ENCODE results near the gene TMA7B. TPM values are rescaled to one million over a fixed set of nuclear protein-coding genes. Genes with fewer than 3 reads are reported as not detected.

The TMA7B gene
- total RNA-seq, 4 donors from 2014 or later = not detected

DNA sequence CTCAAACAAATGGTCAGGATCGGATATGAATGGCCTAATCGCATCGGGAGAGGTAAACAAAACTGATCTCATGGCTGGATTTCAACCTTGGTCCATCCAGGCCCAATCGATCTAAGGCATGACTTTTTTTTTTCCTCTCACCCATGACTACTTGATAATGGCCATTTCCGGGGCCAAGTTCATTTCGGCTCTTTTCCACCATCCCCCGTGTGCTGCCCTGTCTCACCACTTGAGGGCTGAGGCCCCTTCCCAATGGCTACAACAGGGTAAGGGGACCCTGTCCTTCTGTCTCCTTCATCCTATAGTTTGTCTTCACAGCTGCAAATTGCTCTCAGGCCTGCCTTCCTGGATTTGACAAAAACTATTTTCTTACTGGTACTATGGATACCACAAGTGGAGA lies 32.7 kb upstream of the TMA7B start:
- Histone ChIP-seq H3K4me3 (peak overlapping the region in 2 of 4 donors; percentile 19 to 23), H3K27me3 (peaks cover 0 to 58% (median 0%) of the 10 kb centered on the region in 4 donors), H3K4me1 (peaks cover 0 to 22% (median 12%) of the 10 kb centered on the region in 3 donors), H3K27ac (peak overlapping the region in 1 of 4 donors; percentile 34), H3K36me3 (no peaks in the 10 kb centered on the region), H3K9me3 (no peaks in the 10 kb centered on the region)
- no peak for DNase-seq
- intact Hi-C loops (cut with DNase I) = no loop called here
- WGBS, 2 donors = 53 to 74% methylated on average over 7 of the region's 7 CpGs
- TF ChIP-seq, protein P1, sequence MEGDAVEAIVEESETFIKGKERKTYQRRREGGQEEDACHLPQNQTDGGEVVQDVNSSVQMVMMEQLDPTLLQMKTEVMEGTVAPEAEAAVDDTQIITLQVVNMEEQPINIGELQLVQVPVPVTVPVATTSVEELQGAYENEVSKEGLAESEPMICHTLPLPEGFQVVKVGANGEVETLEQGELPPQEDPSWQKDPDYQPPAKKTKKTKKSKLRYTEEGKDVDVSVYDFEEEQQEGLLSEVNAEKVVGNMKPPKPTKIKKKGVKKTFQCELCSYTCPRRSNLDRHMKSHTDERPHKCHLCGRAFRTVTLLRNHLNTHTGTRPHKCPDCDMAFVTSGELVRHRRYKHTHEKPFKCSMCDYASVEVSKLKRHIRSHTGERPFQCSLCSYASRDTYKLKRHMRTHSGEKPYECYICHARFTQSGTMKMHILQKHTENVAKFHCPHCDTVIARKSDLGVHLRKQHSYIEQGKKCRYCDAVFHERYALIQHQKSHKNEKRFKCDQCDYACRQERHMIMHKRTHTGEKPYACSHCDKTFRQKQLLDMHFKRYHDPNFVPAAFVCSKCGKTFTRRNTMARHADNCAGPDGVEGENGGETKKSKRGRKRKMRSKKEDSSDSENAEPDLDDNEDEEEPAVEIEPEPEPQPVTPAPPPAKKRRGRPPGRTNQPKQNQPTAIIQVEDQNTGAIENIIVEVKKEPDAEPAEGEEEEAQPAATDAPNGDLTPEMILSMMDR (IDR thresholded peaks at IDR 0.05) = peak in 1 of 6 experiments; percentile 25
- no peak for TF ChIP-seq POLR2A (IDR thresholded peaks at IDR 0.05)

GRCh38 chr22:39928536-39929520 lies 31.4 kb upstream of the TMA7B start:
- no peak for DNase-seq
- Histone ChIP-seq H3K27me3 (peaks cover 0 to 60% (median 0%) of the 10 kb centered on the region in 4 donors), H3K4me1 (peaks cover 0 to 22% (median 12%) of the 10 kb centered on the region in 3 donors), H3K4me3 (peak overlapping the region in 1 of 4 donors; percentile 6), H3K36me3 (no peaks in the 10 kb centered on the region), H3K27ac (peak overlapping the region in 2 of 4 donors; percentile 21 to 52), H3K9me3 (no peaks in the 10 kb centered on the region)
- 23 to 38% methylated on average over 4 of the region's 4 CpGs for WGBS, 2 donors
- no peak for TF ChIP-seq POLR2A (IDR thresholded peaks at IDR 0.05)
- TF ChIP-seq, protein P1 (IDR thresholded peaks at IDR 0.05) = no peak
- intact Hi-C loops (cut with DNase I) = no loop called here

- Histone ChIP-seq H3K27me3 (peaks cover 0 to 61% (median 0%) of the 10 kb centered on the region in 4 donors), H3K9me3 (no peaks in the 10 kb centered on the region), H3K4me3 (no peak overlapping the region), H3K36me3 (no peaks in the 10 kb centered on the region), H3K4me1 (peaks cover 0 to 22% (median 12%) of the 10 kb centered on the region in 3 donors), H3K27ac (no peak overlapping the region)
- intact Hi-C loops (cut with DNase I) = no loop called here
- TF ChIP-seq POLR2A (IDR thresholded peaks at IDR 0.05) = no peak
- TF ChIP-seq, protein P1 (IDR thresholded peaks at IDR 0.05) = no peak
- no peak for DNase-seq
- 45 to 58% methylated on average over 2 of the region's 2 CpGs for WGBS, 2 donors
Measured at GRCh38 chr22:39931251-39931650, 28.9 kb upstream of the TMA7B start.

DNA sequence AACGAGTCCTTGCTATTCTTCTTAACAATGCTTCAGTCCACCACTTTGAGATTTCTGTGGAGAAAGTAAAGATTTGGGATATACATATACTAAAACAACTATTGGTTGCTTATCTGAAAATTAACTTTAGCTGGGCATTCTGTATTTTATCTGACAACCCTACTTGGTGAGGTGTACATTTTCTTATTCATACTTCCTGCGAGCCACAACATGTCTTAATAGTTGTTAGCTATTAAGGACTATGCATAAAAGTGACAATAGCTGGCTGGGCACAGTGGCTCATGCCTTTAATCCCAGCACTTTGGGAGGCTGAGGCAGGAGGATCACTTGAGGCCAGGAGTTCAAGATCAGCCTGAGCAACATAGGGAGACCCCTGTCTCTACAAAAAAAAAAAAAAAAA lies 28.0 kb upstream of the TMA7B start:
- Histone ChIP-seq H3K4me3 (no peak overlapping the region), H3K27ac (peak overlapping the region in 1 of 4 donors; percentile 12), H3K36me3 (no peaks in the 10 kb centered on the region), H3K4me1 (peaks cover 0 to 22% (median 12%) of the 10 kb centered on the region in 3 donors), H3K9me3 (no peaks in the 10 kb centered on the region), H3K27me3 (peaks cover 0 to 60% (median 0%) of the 10 kb centered on the region in 4 donors)
- DNase-seq = no peak
- WGBS, 2 donors = 48 to 58% methylated on average over 2 of the region's 2 CpGs
- TF ChIP-seq, protein P1 (IDR thresholded peaks at IDR 0.05) = no peak
- intact Hi-C loops (cut with DNase I) = no loop called here

Data from esophagus squamous epithelium (tissue), 5 donors.